NCI-H82 treated with DMSO at 0.1 percent for 48 hours (cell line): ENCODE measurements around the gene NBPF1.
"Not testable (repeated sequence)": the region's sequence is repeated elsewhere in the genome, so short reads cannot be mapped to it uniquely, and the experiment has no call there.

Source experiments
- DNase-seq: peaks from one replicate; lab custom pipeline; 2025; ENCODE audit not compliant: unreplicated experiment; lab: John Stamatoyannopoulos, UW

The NBPF1 gene

DNA sequence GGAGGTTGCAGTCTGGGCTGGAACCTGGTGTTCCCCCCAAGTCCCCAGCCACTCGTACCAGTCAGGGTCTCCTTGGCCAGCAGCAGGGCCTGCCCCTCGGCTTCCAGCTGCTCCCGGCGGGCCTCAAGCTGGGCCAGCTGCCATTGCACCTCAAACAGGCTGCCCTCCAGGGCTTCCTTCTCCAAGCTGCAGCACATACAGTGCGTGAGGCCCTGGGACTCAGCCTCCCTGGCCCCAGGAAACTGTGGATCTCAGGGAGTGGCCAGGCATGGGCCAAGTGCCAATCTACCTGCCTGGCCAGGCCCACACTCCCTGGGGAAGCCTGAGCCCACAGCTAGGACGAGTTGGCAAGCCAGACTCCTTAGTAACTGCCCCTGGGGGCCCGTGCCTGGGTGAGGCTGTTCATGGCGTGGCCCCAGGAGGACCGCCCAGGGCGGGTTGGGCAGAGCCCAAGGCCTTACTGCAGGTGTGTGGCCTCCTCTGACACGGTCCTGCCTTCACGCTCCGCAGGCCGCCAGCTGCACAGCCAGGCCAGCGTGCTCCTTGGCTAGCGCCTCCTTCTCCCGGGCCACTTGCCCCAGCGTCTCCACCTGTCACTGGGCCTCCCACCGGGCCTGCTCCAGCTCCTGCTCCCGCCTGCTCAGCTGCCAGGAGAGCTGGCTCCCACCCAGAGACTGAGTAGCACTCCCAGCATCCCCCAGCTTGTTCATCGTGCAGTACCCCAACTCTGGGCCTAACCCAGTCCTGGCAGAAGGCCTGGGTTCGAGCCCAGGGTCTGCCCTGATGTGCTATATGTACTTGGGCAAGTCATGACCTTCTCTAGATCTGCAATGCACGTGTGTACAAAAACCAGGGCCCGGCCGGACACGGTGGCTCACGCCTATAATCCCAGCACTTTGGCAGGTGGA, 10.7 kb upstream of the NBPF1 start:
- not testable (repeated sequence) for DNase-seq

DNA sequence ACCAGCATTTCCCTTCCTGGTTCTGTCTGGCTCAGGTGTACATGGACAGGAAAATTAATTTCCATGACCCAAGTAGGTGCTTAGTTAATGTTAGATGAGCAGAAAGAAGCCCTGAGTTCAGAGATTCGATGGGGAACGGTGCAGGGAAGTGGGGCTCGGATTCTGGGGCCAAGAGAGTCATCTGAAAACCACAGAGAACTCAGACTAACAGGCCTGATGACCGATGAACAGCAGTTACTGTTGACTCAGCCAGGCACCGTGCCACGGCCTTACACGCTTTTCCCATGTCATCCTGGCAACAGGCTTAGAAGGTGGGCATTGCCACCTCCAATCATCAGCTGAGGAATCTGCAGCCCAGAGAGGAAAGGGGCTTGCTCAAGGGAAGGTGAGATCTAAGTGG, 10.0 kb upstream of the NBPF1 start:
- not testable (repeated sequence) for DNase-seq

DNA sequence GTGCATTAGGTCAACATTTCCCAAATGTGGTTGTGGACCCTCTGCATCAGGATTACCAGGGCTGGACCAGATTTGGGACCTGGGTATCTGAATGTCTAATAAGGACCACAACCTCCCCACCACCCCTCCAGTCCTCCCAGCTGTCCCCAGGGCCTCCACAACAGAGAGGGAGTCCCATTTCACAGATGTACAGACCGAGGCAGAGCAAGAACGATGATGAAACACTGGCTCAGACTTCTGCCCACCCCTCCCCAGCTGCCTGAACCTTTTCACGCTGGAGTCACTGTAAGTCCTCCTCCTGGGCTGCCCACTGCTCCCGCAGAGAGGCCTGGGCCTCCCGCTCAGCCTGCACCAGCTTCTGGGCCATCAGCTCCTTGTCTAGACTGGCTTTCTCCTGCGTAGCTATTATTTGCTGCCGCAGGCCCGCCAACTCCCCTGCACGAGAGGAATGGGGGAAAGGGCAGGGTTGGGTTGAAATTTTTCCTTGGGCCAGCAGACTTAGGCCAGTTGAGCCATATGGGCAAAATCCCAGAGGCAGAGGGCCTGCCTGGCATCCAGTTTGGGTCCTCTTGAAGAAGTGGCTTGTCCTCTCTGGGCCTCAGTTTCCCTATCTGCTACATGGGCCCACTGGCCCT, 8.4 kb upstream of the NBPF1 start:
- not testable (repeated sequence) for DNase-seq

DNA sequence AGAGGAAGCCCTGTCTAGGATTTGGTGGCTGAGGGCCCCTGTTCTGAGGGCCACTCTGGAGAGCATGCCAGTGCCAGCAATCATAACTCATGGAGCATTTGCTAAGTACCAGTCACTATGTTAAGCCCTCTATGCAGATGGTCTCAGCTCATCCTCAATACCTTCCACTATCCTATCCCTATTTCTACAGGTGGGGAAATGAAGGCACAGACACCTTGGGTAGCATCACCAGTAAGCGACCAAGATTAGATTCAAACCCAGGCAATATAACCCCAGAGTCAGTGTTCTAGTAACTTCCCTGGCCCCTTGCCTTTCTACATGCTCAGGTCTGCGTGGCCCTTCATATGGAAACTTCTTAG, 7.9 kb upstream of the NBPF1 start:
- no peak for DNase-seq

DNA sequence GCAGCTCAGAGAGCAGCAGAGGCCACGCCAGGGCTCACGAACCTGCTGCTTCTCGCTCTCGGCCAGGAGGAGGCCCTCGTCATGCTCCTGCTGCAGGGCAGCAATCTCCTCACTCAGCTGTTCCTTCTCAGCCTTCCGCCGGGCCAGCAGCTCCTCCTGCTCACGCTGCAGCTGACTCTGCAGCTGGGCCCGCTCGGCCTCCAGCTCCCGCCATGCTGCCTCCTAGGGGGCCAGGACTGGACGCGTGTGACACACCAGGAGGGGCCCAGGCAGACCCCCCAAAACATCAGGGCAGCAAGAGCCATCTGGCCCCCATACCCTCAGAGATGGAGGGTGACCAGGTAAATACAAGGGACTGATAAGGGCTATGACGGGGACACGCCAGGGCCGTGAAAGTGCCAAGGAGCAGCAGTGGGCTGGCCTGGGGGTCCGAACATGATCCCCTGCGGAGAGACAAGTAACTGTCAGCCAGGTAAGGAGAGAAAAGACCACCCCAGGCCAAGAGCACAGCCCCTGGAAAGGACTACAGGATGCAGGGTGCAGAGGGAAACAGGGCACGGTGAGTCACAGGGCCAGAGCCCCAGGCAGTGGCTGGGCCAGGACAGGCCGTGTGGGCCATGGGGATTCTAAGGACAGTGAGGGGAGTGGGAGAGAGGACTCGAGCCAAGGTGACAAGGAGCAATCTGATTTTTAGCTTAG, 6.6 kb upstream of the NBPF1 start:
- not testable (repeated sequence) for DNase-seq

DNA sequence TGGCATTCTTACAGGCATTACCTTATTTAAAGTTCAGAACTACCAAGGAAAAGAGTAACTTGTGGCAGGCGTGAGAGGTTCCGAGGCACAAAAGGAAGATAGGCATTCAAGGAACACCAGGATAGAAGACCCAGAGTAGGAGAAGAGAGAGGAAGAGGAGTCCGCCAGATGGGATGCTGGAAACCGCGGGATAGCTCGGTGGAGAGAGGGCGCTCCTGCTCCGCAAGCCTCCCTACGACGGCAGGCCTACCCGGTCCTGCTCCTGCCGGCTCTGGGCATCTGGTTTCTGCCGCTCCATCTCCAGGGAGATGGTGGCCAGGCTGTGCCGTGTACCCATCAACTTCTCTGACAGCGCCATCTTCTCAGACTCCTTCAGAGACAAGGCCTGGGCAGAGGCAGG, 5.4 kb upstream of the NBPF1 start:
- DNase-seq = no peak

DNA sequence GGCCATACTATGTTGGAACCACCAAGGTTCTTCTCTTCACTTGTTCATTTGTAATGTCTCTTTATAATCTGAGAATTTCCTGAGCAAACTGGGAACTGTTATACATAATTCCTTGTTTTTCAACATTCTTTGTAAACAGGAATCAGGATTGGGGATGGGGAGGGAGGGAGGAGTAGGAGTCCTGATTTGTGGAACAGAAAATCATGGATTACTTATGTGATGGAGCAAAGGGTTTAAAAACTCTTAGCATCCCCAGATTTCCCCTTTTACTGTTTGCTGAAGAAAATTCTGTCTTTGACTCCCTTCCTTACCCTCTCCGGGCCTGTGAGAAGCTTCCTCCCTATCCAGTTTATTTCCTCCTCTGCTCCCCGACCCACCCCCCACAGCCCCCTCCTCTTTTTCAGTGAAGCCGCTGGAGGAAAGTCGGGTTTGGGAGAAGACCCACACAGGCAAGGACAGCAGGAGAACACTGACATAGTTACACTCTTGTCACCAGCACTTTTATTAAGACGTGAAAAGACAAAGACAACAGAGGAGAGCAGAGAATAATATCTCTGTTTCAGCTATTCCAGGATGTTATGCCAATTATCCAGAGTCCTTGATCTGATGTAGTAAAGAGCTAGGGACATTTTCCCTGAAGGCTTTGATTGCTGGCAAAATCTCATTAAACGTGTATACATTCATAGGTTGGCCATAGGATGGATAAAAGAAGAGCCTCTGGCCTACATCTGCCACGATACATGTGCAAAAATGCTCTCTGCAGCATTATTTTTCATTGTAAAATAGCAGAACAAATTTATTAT, 4.6 kb upstream of the NBPF1 start:
- no peak for DNase-seq

DNA sequence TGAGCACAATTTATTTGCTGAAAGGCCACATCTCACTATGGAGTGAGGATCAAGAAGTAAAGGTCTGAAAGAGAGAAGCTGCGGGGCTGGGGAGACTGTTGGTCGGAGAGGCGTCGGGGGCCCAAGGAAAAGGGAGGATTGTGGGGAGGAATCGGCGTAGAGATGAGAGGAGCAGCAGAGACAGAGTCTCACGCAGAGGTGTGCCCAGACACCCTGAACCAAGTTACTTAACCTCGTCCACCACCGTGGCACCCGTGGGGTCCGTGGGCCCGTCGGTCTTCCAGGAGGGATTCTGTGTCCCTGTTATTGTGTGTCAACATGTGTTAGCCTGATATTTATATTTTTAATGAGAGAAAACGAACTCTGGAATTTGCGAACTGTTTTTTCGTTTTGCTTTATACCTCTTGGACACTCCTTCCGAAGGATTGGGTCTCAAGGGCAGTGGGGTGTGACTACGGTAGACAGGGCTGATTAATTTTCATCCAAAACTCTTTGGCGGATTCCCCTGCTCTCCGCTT, 3.8 kb upstream of the NBPF1 start:
- no peak for DNase-seq

DNA sequence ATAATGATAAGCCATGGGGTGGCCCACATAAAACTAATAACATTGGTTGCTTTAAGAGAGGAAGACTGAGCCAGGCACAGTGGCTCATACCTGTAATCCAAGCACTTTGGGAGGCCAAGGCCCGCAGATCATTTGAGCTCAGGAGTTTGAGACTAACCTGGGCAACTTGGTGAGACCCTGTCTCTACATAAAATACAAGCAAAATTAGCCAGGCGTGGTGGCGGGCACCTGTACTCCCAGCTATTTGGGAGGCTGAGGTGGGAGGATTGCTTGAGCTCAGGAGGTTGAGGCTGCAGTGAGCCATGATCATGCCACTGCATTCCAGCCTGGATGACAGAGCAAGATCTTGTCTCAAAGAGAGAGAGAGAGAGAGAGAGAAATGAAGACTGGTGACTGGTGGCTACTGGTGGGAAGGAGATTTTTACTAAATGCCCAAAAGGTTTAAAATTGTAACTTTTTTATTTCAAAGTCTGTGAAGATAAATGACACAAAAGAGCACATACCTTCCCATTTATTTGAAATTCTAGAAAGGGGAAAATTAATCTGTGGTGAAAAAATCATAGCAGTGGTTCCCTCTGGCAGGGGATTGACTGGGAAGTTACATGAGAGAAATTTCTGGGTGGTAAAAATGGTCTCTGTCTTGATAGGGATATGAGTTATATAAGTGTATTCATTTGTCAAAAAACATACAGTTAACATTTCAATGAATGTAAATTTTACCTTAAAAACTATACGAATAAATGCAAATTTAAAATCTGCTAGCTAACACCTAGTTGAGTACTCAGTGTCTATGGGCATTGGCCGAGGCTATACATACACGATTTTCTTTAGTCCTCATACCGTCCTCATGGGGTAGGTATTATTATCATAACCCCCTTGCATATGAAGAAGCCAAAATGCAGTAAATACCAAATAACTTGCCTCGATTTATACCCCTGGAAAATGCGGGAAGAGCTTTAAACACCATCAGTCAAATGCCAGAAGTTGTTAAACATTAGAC, 2.2 kb upstream of the NBPF1 start:
- DNase-seq = no peak

DNA sequence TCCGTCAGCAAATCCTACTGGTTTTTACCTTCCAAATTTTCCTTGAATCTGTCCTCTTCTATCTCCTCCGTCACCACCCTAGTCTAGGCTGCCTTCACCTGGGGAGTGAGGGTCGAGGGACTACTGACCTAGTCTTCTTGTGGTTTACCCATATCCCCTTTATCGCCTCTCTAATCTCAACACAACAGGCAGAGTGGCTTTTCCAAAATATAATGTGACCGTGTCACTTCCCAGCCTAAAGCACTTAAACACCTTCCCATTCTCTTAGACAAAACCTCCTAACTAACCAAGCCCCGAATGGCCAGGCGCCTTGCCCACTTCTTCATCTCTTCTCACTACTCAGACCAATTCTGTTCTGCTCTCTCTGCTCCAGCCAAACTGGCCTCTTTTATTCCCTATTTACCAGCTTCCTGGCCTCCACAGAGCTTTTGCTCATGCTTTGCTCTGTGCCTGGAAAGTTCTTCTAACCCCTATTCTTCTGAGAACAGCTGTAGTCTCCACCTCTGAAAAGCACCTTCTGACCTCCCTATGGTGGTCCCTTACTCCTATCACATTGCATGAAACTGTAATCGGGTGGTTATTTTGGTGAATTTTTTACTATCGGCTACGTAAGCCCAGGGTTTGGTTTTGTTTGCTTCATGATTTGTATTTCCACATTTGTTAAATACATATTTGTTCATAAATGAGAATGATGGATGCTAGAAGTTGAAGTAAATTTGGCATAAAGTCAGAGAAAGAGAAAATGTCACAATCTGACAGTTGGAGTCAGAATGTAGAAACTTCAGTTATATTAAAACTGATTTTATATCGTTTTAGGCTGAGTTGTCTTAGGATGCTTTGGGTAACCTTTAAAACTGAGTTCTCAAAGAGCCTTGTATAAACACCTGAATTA, 1.2 kb upstream of the NBPF1 start:
- peak; percentile 59 for DNase-seq

DNA sequence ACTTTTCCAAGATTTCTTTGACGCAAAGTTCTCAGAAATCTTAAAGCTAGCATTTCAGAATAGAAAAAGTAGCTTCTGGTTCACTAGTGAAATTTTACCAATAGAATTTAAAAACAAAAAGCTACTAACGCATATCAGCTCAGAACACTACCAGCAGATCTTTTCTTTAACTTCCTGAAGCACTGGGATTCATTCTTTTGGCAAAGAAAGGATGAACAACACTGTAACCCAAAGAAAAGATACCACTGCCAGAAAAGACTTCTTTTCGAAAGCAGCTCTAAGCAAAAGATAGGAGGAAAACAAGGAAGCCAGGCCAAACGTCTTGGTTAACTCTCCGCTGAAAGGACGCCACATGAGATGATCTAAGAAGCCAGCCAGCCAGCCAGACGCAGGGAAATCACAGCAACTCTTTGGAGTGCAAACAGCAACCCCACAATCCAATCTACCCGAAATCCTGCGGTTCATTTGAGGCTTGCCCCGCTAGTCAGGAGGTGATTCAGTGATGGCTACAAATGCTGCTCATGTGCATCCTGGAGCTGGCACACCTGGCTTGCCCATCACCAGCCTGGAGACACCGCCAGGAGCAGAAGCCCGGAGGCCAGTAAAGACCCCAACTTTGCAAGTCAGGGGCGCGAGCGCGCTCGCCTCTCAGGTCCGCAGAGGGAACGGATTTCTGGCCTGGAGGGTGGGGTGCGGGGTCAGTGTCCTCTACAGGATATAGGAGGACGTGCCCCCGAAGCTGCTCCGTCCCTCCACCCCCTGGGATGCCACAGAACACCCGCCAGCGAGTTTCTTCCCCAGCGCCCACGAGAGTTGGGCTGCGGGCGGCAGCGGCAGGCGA, 812 bp downstream of the NBPF1 start:
- DNase-seq = peak; percentile 60

DNA sequence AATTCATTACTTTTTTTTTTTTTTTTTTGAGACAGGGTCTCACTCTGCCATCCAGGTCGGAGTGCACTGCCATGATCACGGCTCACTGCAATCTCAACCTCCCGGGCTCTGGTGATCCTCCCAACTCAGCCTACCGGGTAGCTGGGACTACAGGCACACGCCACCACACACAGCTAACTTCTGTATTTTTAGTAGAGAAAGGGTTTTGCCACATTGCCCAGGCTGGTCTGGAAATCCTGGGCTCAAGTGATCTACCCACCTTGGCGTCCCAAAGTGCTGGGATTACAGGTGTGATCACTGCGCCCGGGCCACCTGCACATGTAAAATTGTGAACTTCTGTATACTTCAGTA, 1.4 kb downstream of the NBPF1 start:
- not testable (repeated sequence) for DNase-seq

DNA sequence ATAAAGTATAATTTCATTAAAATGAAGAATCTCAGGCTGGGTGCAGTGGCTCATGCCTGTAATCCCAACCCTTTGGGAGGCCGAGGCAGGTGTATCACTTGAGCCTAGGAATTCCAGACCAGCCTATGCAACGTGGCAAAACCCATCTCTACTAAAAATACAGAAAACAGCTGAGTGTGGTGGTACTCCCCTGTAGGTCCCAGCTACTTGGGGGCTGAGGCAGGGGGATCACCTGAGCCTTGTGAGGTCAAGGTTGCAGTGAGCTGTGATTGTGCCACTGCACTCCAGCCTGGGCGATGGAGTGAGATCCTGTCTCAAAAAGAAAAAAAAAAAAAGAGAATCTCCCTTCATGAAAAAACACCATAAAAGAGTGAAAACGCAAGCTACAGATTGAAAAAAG, 2.2 kb downstream of the NBPF1 start:
- not testable (repeated sequence) for DNase-seq

DNA sequence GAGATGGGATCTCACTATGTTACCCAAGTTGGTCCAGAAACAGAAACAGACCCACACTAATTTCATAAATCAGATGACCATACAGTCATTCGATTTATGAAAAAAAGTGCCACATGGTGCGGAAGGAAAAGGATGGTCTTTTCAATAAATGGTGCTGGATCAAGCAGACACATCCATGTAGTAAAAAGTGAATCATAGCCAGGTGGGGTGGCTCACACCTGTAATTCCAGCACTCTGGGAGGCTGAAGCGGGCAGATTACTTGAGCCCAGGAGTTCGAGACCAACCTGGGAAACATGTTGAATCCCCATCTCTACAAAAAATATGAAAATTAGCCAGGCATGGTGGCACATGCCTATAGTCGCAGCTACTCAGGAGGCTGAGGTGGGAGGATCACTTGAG, 2.8 kb downstream of the NBPF1 start:
- not testable (repeated sequence) for DNase-seq

DNA sequence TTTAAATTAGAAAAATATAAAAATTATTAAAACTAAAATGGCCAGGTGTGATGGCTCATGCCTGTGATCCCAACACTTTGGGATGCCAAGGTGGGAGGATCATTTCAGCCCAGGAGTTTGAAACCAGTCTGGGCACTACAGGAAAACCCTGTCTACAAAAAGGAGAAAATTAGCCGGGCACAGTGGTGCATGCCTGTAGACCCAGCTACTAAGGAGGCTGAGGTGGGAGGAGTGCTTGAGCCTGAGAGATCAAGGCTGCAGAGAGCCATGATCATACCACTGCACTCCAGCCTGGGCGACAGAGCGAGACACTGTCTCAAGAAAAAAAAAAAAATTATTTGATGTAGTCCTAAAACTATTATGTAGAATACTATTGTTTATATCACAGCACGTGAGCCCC, 3.6 kb downstream of the NBPF1 start:
- not testable (repeated sequence) for DNase-seq

DNA sequence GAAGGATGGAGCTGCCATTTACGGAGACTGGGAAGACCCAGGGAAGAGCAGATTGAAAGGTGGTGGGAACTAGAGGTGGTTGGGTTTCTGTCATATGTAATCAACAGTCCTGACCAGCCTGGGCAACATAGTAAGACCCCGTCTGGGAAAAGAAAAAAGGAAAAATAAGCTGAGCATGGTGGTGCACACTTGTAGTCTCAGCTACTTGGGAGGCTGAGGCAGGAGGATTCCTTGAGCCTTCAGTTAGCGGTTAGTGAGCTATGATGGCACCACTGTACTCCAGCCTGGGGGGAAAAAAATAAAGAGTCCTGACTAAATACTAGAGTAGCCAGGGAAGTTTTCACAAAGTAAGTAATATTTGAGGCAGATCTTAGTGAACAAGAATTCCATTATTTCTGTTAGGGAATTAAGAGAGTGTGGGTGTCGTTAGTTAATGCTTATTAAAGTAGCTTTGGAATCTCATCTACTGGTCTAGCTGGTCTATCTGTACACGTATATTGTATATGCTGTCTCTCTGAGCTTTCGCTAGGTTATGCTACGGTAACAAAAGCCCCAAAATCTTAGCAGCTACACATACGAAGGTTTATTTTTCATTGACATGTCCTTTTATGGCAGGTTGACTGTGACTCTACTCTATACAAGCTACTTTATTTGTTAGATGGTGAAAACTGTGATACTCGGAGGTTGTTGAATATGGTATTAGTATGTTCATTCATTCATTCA, 4.4 kb downstream of the NBPF1 start:
- no peak for DNase-seq
